GM12892 (cell line): Measurements from ENCODE around the gene INPP4B.

Experiments
- POLR2A ChIP-seq: IDR thresholded peaks from 2 replicates; pipeline ENCODE4 v1.6.1; 2011; ENCODE audit warnings: low read depth, low read length, control low read depth
- POLR2AphosphoS5 ChIP-seq: IDR thresholded peaks from 2 replicates; pipeline ENCODE4 v1.6.1; 2011; ENCODE audit warnings: low read depth, low read length, control low read depth
- TAF1 ChIP-seq: IDR thresholded peaks from 2 replicates; pipeline ENCODE4 v1.6.1; 2011; ENCODE audit warnings: low read depth, mild to moderate bottlenecking, control low read depth, low read length, borderline replicate concordance

DNA sequence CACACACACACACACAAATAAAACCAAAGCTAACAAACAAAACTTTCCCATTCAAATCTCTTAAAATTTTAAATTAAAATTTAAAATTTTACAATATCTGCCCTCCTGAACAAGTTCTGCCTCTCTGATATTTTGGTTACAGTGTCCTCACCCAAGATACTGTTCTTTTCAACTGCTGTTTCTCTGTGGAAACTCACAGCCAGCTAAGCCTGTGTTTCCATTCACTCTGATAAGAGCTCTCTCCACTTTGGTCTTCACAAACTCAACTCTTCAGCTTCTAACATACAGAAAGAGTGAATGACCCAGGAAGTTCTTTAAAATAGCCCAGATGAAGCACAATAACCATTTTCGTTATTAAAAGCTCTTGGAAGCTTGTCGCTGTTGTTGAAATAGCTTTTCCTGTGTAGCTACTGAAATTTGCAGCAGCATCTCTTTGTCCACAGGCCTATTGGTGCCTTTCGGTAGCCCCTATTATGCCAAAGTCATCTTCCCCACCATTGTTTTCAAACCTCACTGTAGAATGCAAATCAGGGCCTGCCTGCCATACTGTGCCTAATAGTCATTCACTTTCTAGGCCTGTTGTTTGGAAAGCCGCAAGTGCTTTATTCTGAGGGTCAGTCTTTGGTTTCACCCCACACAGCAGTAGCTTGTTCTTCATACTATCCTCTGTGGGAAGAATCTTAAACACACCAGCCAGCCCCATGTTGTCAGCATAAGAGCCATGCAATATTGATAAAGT lies 19.4 kb downstream of the INPP4B start:
- TF ChIP-seq POLR2A (no peak), POLR2AphosphoS5 (no peak), TAF1 (no peak)
